ENCODE results near the gene FSTL5.

The FSTL5 gene

GRCh38 chr4:161992317-161992716 lies 171.5 kb downstream of the FSTL5 start:
- TF ChIP-seq CTCF (IDR thresholded peaks at IDR 0.05; ENCODE audit: low read depth, low read length) = no peak

GRCh38 chr4:161991811-161992210 lies 172.0 kb downstream of the FSTL5 start:
- no peak overlapping the region for H3K4me3 ChIP-seq (ENCODE audit: low read depth, low read length)
- no peak for TF ChIP-seq CTCF (IDR thresholded peaks at IDR 0.05; ENCODE audit: low read depth, low read length)

More at GRCh38 chr4:161992317-161992716, 171.5 kb downstream of the FSTL5 start:
- no peak overlapping the region for H3K4me3 ChIP-seq (ENCODE audit: low read depth, low read length)

GRCh38 chr4:161990721-161991120 lies 173.1 kb downstream of the FSTL5 start:
- no peak for TF ChIP-seq CTCF (IDR thresholded peaks at IDR 0.05; ENCODE audit: low read depth, low read length)
- H3K4me3 ChIP-seq (ENCODE audit: low read depth, low read length) = no peak overlapping the region

- H3K4me3 ChIP-seq (ENCODE audit: low read depth, low read length) = no peak overlapping the region
- TF ChIP-seq CTCF (IDR thresholded peaks at IDR 0.05; ENCODE audit: low read depth, low read length) = no peak
These were observed 174.9 kb downstream of the FSTL5 start for GRCh38 chr4:161988946-161989345.

GRCh38 chr4:161987611-161988010 lies 176.2 kb downstream of the FSTL5 start:
- H3K4me3 ChIP-seq (ENCODE audit: low read depth, low read length) = no peak overlapping the region
- no peak for TF ChIP-seq CTCF (IDR thresholded peaks at IDR 0.05; ENCODE audit: low read depth, low read length)

GRCh38 chr4:161952382-161952781 lies 211.4 kb downstream of the FSTL5 start:
- H3K4me3 ChIP-seq (ENCODE audit: low read depth, low read length) = no peak overlapping the region
- TF ChIP-seq CTCF (IDR thresholded peaks at IDR 0.05; ENCODE audit: low read depth, low read length) = no peak

GRCh38 chr4:161949946-161950725 lies 213.7 kb downstream of the FSTL5 start:
- no peak for TF ChIP-seq CTCF (IDR thresholded peaks at IDR 0.05; ENCODE audit: low read depth, low read length)
- H3K4me3 ChIP-seq (ENCODE audit: low read depth, low read length) = no peak overlapping the region

Measured in WI38 (cell line).